EL (cell line): Measurements from ENCODE around the gene RNF187.

Source experiments
- DNase-seq: peaks from one replicate; pipeline ENCODE4 v3.0.0-alpha.2; 2016

RNF187 gene

DNA sequence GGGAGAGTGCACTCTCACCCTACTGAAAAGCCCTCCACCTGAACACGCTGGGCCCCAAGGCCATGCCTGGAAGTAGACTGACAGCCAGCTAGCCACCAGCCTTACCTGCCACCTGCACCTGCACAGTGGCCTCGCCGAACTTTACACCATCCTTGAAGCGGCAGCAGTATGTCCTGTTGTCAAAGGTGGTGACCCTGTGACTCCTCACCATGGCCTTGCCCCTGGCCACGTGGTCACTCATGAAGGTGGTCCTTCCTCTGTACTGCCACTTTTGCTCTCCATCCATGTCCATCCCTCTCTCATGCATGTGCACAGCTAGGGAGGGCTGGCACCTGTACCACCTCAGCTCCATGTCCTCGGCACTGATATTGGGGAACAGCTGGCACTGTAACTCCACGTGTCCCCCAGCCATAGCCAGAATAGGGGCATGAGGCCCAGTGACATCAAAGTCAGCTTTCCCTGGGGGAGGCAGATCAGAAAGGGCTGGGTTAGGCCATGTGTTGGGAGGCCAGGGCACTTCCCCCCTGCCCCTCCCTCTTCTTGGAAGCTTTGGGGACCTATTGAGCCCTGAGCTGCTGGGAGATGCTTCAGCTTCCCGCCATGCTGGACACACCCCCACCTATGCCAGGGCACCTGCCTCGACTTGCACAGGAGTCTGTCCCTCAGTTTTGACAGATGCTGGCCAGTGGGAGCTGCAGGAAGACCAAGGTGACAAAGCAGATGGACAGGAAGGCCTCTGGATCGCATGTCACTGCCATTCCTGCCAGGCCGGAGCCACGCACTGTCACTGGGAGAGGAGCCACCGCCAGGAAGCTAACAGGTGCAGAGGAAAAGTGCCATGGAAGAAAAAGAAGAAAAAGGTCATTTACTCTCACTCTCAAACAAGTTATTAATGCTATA is 24.6 kb downstream of the RNF187 start:
- DNase-seq, result no peak

DNA sequence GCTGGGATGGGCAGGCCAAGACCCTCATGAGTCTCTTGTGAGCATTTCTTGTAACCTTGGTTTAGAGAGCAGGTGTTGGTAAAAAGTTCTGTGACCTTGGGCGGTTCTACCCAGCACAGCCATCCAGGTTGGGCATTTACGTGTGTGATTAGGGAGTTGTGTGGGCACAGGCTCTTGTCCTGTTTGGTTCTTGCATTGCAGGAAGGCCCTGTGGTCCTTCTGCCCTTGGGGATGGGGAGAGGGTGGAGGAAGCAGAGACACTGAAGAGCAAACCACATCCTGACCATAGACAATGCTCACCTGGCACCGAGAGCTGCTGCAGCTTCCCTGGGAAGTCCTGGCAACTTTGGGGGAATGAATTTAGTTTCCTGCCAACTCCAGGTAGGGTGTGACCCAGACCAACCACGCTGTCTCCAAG is 25.6 kb downstream of the RNF187 start:
- no peak for DNase-seq

DNA sequence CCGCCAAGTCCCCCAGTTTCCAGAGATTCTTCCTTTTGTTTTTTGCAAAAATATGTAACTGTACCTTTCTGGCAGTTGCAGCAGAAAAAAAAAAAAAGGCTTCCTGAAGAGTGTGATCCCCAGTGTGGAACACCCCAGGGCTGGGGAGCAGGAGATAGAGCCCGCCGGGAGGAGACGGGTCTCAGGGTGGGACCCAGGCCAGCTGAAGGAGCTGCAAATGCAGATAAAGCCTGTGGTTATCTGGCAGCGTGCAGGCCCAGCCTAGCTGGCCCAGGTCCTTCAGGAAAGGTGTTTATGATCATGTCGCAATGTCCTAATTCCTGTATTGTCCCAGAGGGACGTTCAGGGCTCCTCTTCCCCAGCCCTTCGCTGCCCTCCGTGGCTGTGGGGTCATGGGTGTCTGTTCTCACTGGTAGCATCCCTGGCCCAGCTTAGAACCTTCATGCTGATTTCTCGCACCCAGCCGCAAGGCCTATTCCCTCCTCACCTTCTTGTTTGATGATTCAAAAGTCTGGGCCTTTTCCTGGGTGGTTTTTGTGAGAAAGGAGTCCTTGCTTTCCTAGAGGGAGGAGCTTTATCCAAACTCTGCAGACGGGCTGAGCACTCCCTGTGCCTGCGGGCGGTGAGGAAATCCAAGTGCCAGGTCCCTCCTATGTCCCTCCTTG is 26.2 kb downstream of the RNF187 start:
- no peak for DNase-seq

DNA sequence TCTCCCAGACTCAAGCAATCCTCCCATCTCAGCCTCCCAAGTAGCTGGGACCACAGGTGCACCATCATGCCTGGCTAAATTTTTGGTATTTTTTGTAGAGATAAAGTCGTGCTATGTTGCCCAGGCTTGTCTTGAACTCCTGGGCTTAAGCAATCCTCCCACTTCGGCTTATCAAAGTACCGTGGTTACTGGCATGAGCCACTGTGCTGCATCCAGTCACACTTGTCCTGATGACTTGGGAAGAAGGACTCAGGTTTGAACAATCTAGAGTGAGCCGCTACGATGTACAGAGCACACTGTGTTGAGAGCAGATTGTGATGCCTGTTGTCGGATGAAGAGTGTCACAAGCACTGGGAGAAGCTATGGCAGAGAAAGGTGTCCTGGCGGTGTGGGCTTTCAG is 27.2 kb downstream of the RNF187 start:
- DNase-seq, result no peak

DNA sequence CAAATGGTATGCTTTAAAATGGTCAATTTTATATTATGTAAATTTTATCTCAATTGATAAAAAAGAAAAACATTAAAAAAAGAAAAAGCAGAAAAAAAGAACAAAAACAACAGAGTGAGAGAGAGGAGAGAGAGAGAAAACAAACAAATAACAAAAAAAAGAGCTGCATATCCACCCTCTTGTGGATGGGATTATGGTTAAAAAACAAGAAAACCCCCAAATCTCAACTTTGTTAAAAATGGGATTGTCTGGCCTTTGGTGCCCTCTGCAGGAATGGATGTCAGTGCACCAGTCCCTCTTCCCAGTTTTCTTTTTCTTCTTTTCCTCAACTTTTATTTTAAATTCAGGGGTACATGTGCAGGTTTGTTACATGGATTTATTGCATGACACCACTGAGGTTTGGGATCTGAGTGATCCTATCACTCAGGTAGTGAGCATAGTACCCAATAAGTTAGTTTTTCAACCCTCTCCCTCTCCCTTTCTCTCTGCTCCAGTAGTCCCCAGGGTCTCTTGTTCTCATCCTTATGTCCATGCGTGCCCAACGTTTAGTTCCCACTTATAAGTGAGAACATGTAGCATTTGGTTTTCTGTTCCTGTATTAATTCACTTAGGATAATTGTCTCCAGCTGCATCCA is 28.1 kb downstream of the RNF187 start:
- peak; percentile 51 for DNase-seq

DNA sequence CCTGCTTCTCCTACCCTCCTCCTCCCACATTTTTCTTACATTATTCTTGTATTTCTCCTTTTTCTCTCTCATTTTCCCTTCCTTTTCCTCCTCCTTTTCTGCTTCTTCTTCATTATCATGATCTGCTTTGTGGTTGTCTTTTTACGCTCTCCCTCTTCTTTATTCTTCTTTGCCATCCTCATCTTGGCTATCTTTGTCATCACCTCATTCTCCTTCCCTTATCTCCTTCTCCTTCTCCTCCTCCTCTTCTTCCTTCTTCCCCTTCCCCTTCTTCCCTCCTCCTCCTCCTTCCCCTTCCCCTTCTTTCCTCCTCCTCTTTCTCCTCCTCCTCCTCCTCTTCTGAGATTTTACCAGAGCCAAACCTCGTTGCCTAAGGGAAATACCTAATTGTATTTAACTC is 30.5 kb downstream of the RNF187 start:
- DNase-seq, result no peak

DNA sequence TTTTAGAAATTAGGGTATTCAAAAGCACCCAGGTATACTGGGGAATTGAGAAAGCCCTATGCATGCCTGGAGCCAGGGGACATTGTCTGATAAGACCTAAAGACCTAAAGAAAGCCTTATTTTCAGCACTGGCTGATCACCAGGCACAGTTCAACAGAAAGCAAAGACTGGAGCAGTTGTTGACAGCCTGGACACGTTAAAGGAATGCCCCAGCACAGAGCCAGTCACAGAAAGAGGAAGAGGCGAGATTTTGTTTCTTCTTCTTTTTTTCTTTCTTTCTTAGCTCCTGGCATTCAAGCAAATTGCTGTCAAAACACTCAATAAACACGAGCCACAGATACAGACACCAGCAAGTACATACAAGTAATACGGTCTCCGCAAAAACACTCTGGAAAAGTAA is 40.4 kb downstream of the RNF187 start:
- DNase-seq, result no peak

DNA sequence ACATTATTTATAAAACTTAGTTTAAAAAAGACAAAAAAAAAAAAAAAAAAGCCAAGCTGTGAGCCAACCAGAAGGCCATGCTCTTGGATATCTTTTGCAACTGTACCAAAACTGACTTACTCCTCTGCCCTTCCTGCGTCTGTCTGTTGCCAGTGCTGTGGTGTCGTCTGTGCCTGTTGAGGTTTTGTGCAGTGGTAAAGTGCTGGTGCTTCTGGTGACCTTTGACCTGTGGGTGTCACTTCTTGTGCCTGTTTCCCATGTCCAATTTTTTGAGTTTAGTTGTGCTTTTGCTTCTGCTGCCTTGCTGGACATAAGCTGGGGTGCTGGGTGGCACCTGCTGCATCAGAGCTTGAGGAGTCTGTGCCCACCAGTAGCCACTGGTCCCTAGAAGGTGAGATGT is 41.4 kb downstream of the RNF187 start:
- DNase-seq, result no peak

DNA sequence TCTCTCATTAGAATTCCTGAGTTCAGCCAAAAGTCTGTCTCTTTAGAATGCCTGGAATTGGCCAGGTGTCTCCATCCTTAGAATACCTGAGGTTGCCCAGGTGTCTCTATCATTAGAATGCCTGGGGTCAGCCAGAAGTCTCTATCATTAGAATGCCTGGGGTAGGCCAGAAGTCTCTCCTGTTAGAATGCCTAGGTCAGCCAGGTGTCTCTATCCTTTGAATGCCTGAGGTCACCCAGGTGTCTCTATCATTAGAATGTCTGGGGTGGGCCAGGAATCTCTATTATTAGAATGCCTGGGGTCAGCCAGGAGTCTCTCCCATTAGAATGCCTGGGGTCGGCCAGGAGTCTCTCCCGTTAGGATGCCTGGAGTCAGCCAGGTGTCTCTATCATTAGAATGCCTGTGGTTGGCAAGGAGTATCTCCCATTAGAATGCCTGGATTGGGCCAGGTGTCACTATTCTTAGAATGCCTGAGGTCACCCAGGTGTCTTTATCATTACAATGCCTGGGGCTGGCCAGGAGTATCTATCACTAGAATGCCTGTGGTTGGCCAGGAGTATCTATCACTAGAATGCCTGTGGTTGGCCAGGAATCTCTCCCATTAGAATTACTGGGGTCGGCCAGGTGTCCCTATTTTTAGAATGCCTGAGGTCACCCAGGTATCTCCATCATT is 43.0 kb downstream of the RNF187 start:
- no peak for DNase-seq

DNA sequence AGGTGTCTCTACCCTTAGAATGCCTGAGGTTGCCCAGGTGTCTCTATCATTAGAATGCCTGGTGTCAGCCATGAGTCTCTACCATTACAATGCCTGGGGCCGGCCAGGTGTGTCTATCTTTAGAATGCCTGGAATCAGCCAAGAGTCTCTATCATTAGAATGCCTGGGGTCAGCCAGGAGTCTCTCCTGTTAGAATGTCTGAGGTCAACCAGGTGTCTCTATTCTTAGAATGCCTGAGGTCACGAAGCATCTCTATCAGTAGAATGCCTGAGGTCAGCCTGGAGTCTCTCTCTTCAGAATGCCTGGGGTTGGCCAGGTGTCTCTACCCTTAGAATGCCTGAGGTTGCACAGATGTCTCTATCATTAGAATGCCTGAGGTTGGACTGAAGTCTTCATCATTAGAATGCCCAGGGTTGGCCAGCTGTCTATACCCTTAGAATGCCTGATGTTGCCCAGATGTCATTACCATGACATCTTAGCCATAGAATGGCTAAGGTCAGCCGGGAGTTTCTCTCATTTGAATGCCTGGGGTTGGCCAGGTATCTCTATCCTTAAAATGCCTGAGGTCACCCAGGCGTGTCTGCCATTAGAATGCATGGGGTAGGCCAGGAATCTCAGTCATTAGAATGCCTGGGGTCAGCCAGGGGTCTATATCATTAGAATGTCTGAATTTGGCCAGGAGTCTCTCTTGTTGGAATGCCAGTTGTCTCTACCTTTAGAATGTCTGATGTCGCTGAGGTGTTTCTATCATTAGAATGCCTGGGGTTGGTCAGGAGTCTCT is 44.0 kb downstream of the RNF187 start:
- no peak for DNase-seq

DNA sequence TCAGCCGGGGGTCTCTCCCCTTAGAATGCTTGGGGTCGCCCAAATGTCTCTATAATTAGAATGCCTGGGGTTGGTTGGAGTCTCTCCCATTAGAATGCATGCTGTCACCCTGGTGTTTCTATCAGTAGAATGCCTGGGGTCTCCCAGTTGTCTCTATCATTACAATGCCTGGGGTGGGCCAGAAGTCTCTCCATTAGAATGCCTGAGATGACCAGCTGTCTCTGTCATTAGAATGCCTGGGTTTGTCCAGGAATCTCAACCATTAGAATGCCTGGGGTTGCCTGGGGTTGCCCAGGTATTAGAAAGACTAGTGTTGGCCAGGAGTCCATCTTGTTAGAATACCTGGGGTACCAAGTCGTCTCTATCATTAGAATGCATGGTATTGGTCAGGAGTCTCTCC is 51.6 kb downstream of the RNF187 start:
- no peak for DNase-seq

DNA sequence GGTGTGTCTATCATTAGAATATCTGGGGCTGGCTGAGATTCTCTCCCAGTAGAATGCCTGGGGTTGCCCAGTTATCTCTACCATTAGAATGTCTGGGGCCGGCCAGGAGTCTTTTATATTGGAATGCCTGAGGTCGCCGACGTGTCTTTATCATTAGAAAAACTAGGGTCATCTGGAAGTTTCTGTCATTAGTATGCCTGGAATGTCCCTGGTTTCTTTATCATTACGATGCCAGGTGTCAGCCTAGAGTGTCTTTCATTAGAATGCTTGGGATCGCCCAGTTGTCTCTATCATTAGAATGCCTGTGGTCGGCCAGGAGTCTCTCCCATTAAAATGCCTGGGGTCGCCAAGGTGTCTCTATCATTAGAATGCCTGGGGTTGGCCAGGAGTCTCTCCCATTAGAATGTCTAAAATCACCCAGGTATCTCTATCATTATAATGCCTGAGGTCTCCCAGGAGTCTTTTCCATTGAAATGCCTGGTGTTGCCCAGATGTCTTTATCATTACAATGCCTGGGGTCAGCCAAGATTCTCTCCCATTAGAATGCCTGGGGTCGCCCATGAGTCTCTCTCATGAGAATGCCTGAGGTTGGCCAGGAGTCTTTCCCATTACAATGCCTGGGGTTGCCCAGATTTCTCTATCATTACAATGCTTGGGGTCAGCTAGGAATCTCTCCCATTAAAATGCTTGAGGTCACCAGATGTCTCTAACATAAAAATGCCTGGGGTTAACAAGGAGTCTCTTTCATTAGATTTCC is 53.2 kb downstream of the RNF187 start:
- DNase-seq, result no peak

DNA sequence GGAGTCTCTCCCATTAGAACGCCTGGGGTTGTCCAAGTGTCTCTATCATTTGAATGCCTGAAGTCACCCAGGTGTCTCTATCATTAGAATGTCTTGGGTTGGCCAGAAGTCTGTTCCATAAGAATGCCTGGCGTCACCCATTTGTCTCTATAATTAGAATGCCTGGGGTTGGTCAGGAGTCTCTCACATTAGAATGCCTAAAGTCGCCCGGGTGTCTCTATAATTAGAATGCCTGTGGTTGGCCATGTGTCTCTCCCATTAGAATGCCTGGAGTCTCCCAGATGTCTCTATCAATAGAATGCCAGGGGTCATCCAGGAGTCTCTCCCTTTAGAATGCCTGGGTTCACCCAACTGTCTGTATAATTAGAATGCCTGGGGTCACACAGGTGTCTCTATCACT is 54.5 kb downstream of the RNF187 start:
- no peak for DNase-seq

DNA sequence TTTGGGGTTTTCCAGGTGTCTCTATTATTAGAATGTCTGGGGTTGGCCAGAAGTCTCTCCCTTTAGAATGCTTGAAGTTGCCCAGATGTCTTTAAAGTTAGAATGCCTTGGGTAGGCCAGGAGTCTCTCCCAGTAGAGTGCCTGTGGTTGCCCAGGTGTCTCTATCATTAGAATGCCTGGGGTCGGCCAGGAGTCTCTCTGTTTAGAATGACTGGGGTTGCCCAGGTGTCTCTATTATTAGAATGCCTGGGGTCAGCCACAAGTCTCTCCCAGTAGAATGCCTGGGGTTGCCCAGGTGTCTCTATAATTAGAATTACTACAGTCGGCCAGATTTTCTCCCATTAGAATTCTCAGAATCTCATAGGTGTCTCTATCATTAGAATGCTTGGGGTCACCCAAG is 55.2 kb downstream of the RNF187 start:
- no peak for DNase-seq

DNA sequence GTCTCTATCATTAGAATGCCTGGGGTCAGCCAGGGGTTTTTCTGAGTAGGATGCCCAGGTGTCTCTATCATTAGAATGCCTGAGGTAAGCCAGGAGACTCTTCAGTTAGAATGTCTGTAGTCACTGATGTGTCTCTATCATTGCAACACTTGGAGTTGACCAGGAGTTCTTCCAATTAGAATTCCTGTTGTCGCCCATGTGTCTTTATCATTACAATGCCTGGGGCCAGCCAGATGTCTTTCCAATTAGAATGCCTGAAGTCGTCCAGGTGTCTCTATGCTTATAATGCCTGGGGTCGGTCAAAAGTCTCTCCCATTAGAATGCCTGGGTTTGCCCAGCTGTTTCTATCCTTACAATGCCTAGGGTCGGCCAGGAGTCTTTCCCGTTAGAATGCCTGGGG is 55.8 kb downstream of the RNF187 start:
- no peak for DNase-seq

DNA sequence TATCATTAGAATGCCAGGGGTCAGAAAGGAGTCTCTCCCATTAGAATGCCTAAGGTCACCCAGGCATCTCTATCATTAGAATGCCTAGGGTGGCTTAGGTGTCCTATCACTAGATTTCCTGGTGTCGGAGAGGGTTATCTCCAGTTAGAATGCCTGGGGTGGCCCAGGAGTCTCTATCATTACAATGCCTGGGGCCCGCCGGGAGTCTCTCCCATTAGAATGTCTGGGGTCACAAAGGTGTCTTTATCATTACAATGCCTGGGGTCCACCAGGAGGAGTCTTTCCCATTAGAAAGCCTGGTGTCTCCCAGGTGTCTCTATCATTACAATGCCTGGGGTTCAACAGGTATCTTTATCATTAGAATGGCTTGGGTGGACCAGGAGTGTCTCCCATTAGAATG is 56.2 kb downstream of the RNF187 start:
- no peak for DNase-seq

DNA sequence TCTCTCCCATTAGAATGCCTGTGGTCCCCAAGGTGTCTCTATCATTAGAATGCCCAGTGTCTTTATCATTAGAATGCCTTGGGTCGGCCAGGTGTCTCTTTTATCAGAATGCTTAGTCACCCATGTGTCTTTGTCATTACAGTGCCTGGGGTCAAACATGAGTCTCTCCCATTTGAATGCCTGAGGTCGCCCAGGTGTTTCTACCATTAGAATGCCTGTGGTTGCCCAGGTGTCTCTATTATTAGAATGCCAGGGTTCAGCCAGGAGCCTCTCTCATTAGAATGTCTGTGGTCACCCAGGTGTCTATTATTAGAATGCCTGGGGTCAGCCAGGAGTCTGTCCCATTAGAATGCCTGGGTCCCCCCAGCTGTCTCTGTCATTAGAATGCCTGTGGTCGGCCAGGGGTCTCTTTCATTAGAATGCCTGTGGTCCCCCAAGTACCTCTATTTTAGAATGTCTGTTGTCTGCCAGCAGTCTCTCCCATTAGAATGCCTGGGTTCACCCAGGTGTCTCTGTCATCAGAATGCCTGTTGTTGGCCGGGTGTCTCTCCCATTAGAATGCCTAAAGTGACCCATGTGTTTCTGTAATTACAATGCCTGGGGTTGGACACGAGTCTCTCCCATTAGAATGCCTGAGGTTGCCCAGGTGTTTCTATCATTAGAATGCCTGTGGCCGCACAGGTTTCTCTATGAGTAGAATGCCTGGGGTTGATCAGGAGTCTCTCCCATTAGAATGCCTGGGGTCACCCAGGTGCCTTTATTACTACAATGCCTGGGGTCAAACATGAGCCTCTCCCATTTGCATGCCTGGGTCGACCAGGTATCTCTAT is 57.1 kb downstream of the RNF187 start:
- no peak for DNase-seq

DNA sequence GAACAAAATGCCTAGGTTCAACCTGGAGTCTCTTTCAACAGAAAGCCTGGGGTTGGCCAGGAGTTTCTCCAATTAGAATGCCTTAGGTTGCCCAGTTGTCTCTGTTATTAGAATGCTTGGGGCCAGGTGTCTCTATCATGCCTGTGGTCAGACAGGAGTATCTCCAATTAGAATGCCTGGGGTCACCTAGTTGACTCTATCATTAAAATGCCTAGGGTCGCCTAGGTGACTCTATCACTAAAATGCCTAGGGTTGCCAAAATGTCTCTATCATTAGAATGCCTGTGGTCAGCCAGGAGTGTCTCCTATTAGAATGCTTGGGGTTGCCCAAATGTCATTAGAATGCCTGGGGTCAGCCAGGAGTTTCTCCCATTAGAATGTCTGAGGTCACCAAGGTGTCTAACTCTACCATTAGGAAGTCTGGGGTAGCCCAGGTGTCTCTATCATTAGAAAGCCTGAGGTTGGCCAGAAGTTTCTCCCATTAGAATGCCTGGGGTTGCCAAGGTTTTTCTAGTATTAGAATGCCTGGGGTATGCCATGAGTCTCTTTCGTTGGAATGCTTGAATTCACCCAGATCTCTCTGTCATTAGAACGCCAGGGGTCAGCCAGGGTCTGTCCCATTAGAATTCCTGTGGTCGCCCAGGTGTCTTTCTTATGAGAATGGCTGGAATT is 57.9 kb downstream of the RNF187 start:
- DNase-seq, result no peak
